H1 (cell line): Measurements from ENCODE around the gene LRRC23. TPM values are rescaled to one million over a fixed set of nuclear protein-coding genes. Genes with fewer than 3 reads are reported as not detected.

Experiments used
- CTCF ChIA-PET: fragments of 300-600 bp; sonication (Branson Sonifier 250); formaldehyde crosslinking; loops from one replicate; lab custom pipeline; 2021; ENCODE audit not compliant: partially characterized antibody; lab: Charles Lee
- POLR2A ChIA-PET: fragments of 300-600 bp; sonication (Branson Sonifier 250); formaldehyde crosslinking; loops from one replicate; lab custom pipeline; 2021; ENCODE audit warnings: inconsistent platforms; ENCODE audit not compliant: partially characterized antibody; lab: Charles Lee
- DNase-seq, 2 experiments: peaks; one replicate each; pipeline versions ENCODE4 v3.0.0 to v3.0.0-alpha.2; 2010 to 2022; ENCODE audit warnings: low spot score in 2 of 2, low read depth in 1 of 2, mixed read lengths in 1 of 2
- FAIRE-seq: peaks from 2 replicates; lab custom pipeline; 2011; peaks lifted over from hg19 to GRCh38; lab: Jason Lieb, UNC
- H2AFZ ChIP-seq: 2 replicates; pipeline ENCODE4 v1.8.1; 2012; ENCODE audit warnings: low read length, inconsistent platforms
- H2AK5ac ChIP-seq: 2 replicates; pipeline ENCODE4 v1.6.1; 2013; ENCODE audit warnings: low read depth, low read length
- H2BK120ac ChIP-seq: replicated peaks from 2 replicates; pipeline ENCODE3; 2013; ENCODE audit warnings: low read depth, low read length, inconsistent platforms
- H2BK12ac ChIP-seq: 2 replicates; pipeline ENCODE4 v1.6.1; 2013; ENCODE audit warnings: low read depth, low read length
- H2BK15ac ChIP-seq: 2 replicates; pipeline ENCODE4 v1.6.1; 2013; ENCODE audit warnings: low read length
- H2BK20ac ChIP-seq: 2 replicates; pipeline ENCODE4 v1.6.1; 2013; ENCODE audit warnings: low read length
- H2BK5ac ChIP-seq: 2 replicates; pipeline ENCODE4 v1.6.1; 2013; ENCODE audit warnings: low read depth, low read length
- H3K14ac ChIP-seq: 2 replicates; pipeline ENCODE4 v1.6.1; 2013; ENCODE audit warnings: inconsistent platforms; ENCODE audit not compliant: insufficient read length
- H3K18ac ChIP-seq: 2 replicates; pipeline ENCODE4 v1.6.1; 2013; ENCODE audit warnings: low read length; ENCODE audit errors: extremely low read depth
- H3K23ac ChIP-seq: 2 replicates; pipeline ENCODE4 v1.6.1; 2013; ENCODE audit warnings: inconsistent platforms; ENCODE audit not compliant: insufficient read length
- H3K23me2 ChIP-seq: 2 replicates; pipeline ENCODE4 v1.6.1; 2013; ENCODE audit warnings: low read depth, low read length
- H3K27ac ChIP-seq: 2 replicates; pipeline ENCODE4 v1.6.1; 2011; ENCODE audit warnings: low read depth, low read length, inconsistent platforms
- H3K27me3 ChIP-seq, 4 experiments: replicated peaks in 1 of 4; 1 replicate in 1 of 4; 2 replicates in 3 of 4; pipeline versions ENCODE4 v1.6.1 to v1.8.1; 2011 to 2013; ENCODE audit warnings: low read length in 3 of 4, mild to moderate bottlenecking in 3 of 4, inconsistent platforms in 2 of 4, mixed read lengths in 2 of 4, moderate library complexity in 1 of 4; ENCODE audit not compliant: control insufficient read depth in 3 of 4, insufficient read depth in 3 of 4; ENCODE audit errors: extremely low read depth in 1 of 4
- H3K36me3 ChIP-seq, 4 experiments: 2 replicates each; pipeline versions ENCODE4 v1.6.1 to v1.8.1; 2011 to 2013; ENCODE audit warnings: mild to moderate bottlenecking in 4 of 4, low read length in 3 of 4, moderate library complexity in 2 of 4, control low read depth in 1 of 4, inconsistent platforms in 1 of 4; ENCODE audit not compliant: insufficient read depth in 4 of 4, control insufficient read depth in 2 of 4
- H3K4ac ChIP-seq: replicated peaks from 2 replicates; pipeline ENCODE3; 2013; ENCODE audit warnings: low read length, low read depth, mixed read lengths, inconsistent platforms; ENCODE audit not compliant: insufficient read length
- H3K4me1 ChIP-seq, 4 experiments: replicated peaks in 1 of 4; 1 replicate in 1 of 4; 2 replicates in 3 of 4; pipeline versions ENCODE4 v1.6.1 to v1.8.1; 2011 to 2013; ENCODE audit warnings: low read length in 3 of 4, inconsistent platforms in 2 of 4, mixed read lengths in 1 of 4; ENCODE audit not compliant: insufficient read depth in 4 of 4, control insufficient read depth in 3 of 4
- H3K4me2 ChIP-seq, 2 experiments: 2 replicates each; pipeline versions ENCODE4 v1.6.1 to v1.8.1; 2011 to 2013; ENCODE audit warnings: low read depth in 2 of 2, low read length in 2 of 2, control low read depth in 1 of 2, inconsistent platforms in 1 of 2, mild to moderate bottlenecking in 1 of 2; ENCODE audit not compliant: insufficient read depth in 1 of 2
- H3K4me3 ChIP-seq, 4 experiments: fragments of 200-600, 300-600 bp in 1 of 4; sonication (generic), shearing (Covaris generic), sonication (Bioruptor Twin) in 1 of 4; 2 replicates each; pipeline versions ENCODE4 v1.5.1 to v1.8.1; 2011 to 2016; ENCODE audit warnings: low read length in 4 of 4, low read depth in 3 of 4, control low read depth in 2 of 4, inconsistent platforms in 2 of 4, mild to moderate bottlenecking in 2 of 4, mixed read lengths in 1 of 4, moderate library complexity in 1 of 4; ENCODE audit not compliant: insufficient read depth in 2 of 4; ENCODE audit errors: extremely low read depth in 1 of 4
- H3K56ac ChIP-seq: replicated peaks from 2 replicates; pipeline ENCODE3; 2013; ENCODE audit warnings: low read depth, mild to moderate bottlenecking, mixed read lengths, low read length, inconsistent platforms; ENCODE audit not compliant: insufficient read length
- H3K79me1 ChIP-seq: 2 replicates; pipeline ENCODE4 v1.6.1; 2013; ENCODE audit warnings: low read depth, low read length, control low read depth
- H3K79me2 ChIP-seq, 2 experiments: 2 replicates each; pipeline versions ENCODE4 v1.6.1 to v1.8.1; 2012 to 2013; ENCODE audit warnings: low read length in 2 of 2, mild to moderate bottlenecking in 2 of 2, inconsistent platforms in 1 of 2; ENCODE audit not compliant: insufficient read depth in 2 of 2, control insufficient read depth in 1 of 2
- H3K9ac ChIP-seq, 4 experiments: replicated peaks in 1 of 4; 1 replicate in 1 of 4; 2 replicates in 3 of 4; pipeline versions ENCODE4 v1.6.1 to v1.8.1; 2011 to 2013; ENCODE audit warnings: low read depth in 3 of 4, low read length in 3 of 4, control low read depth in 2 of 4, mild to moderate bottlenecking in 2 of 4, moderate library complexity in 2 of 4, inconsistent platforms in 1 of 4; ENCODE audit errors: extremely low read depth in 1 of 4
- H3K9me3 ChIP-seq, 2 experiments: 2 replicates each; pipeline versions ENCODE4 v1.6.1 to v1.8.1; 2012 to 2013; ENCODE audit warnings: mild to moderate bottlenecking in 2 of 2, moderate library complexity in 2 of 2, control low read depth in 1 of 2, inconsistent platforms in 1 of 2, low read depth in 1 of 2, low read length in 1 of 2, mixed read lengths in 1 of 2; ENCODE audit not compliant: insufficient read depth in 2 of 2
- H4K20me1 ChIP-seq, 2 experiments: replicated peaks in 1 of 2; 2 replicates each; pipeline versions ENCODE3 to v1.8.1; 2011 to 2013; ENCODE audit warnings: inconsistent platforms in 2 of 2, low read length in 2 of 2, mild to moderate bottlenecking in 1 of 2; ENCODE audit not compliant: insufficient read depth in 2 of 2, control insufficient read depth in 1 of 2
- H4K5ac ChIP-seq: 2 replicates; pipeline ENCODE4 v1.6.1; 2013; ENCODE audit warnings: low read length, low read depth, mixed read lengths, inconsistent platforms; ENCODE audit not compliant: insufficient read length
- H4K8ac ChIP-seq: 2 replicates; pipeline ENCODE4 v1.8.0; 2013; ENCODE audit warnings: mild to moderate bottlenecking, moderate library complexity, low read length, inconsistent platforms; ENCODE audit not compliant: insufficient read depth; ENCODE audit errors: extremely low read depth
- H4K91ac ChIP-seq: replicated peaks from 2 replicates; pipeline ENCODE3; 2013; ENCODE audit warnings: low read length, mixed read lengths, inconsistent platforms; ENCODE audit not compliant: insufficient read length
- CEBPB ChIP-seq: IDR thresholded peaks from 2 replicates; pipeline ENCODE4 v1.6.1; 2012; ENCODE audit warnings: low read depth, low read length
- CHD1 ChIP-seq: IDR thresholded peaks from 2 replicates; pipeline ENCODE4 v1.6.1; 2012; ENCODE audit warnings: low read depth, low read length, improper control_type of control experiment
- GABPA ChIP-seq: IDR thresholded peaks from 2 replicates; pipeline ENCODE4 v1.6.1; 2011; ENCODE audit warnings: mild to moderate bottlenecking, low read length, moderate library complexity, borderline replicate concordance; ENCODE audit not compliant: insufficient read depth
- GTF2F1 ChIP-seq: IDR thresholded peaks from 2 replicates; pipeline ENCODE4 v1.6.1; 2012; ENCODE audit warnings: low read depth, low read length, improper control_type of control experiment, borderline replicate concordance
- JUN ChIP-seq: IDR thresholded peaks from 2 replicates; pipeline ENCODE4 v1.6.1; 2011; ENCODE audit warnings: low read depth, mild to moderate bottlenecking, improper control_type of control experiment, low read length
- KDM1A ChIP-seq: fragments of 200-600, 300-600 bp; sonication (generic); IDR thresholded peaks from 2 replicates; pipeline ENCODE4 v1.7.1; 2016; ENCODE audit warnings: mild to moderate bottlenecking, low read length, borderline replicate concordance
- NRF1 ChIP-seq: IDR thresholded peaks from 2 replicates; pipeline ENCODE4 v1.6.1; 2011; ENCODE audit warnings: mild to moderate bottlenecking, low read depth, low read length, improper control_type of control experiment
- POLR2AphosphoS5 ChIP-seq: IDR thresholded peaks from 2 replicates; pipeline ENCODE4 v1.6.1; 2011; ENCODE audit warnings: low read depth, low read length
- SP4 ChIP-seq: IDR thresholded peaks from 2 replicates; pipeline ENCODE4 v1.6.1; 2012; ENCODE audit warnings: low read length, inconsistent platforms
- WGBS, 2 experiments: shearing (Covaris generic) in 1 of 2; methylation state at CpG; one replicate each; pipeline versions ENCODE4 v1.1.6 to v1.1.7; 2013 to 2015; ENCODE audit warnings: low lambda C conversion rate in 2 of 2, mixed read lengths in 2 of 2, inconsistent platforms in 1 of 2, low coverage in 1 of 2, missing lambda C conversion rate in 1 of 2; ENCODE audit not compliant: insufficient replicate concordance in 2 of 2, insufficient coverage in 1 of 2, insufficient read length in 1 of 2; ENCODE audit errors: extremely low coverage in 1 of 2, missing lambda C conversion rate in 1 of 2; 5-methylcytosine and 5-hydroxymethylcytosine counted together
- polyA plus RNA-seq, 7 experiments: library from polyadenylated mRNA; depleted of rRNA in 3 of 7; stranded (reverse) in 5 of 7; unstranded in 2 of 7; fragments of >200 nt in 5 of 7; fragments of 200-250 nt in 2 of 7; gene quantifications; 1 replicate in 5 of 7; 2 replicates in 1 of 7; 4 replicates in 1 of 7; pipeline versions ENCODE4 v1.2.1 to v1.2.3, GENCODE V29; 2011 to 2013; ENCODE audit warnings: missing spikeins in 2 of 7, mixed read lengths in 2 of 7
- total RNA-seq: library from RNA; stranded (reverse); fragmentation: NEBNext Ultra II Directional; extraction: Animal tissue kit (Norgen Biotek cat#: 25700); gene quantifications from 2 replicates; pipeline ENCODE4 v1.2.1, GENCODE V29; 2021
- TF ChIP-seq, protein P1 (sequence below): IDR thresholded peaks from 2 replicates; pipeline ENCODE4 v1.6.1; 2011; ENCODE audit warnings: low read length, improper control_type of control experiment

LRRC23 gene
- total and polyA plus RNA-seq, 2 of the 8 experiments (the other 6 are each of a cell fraction or from before 2014, with no cell fraction given), result 2.5 to 3.6 TPM

DNA sequence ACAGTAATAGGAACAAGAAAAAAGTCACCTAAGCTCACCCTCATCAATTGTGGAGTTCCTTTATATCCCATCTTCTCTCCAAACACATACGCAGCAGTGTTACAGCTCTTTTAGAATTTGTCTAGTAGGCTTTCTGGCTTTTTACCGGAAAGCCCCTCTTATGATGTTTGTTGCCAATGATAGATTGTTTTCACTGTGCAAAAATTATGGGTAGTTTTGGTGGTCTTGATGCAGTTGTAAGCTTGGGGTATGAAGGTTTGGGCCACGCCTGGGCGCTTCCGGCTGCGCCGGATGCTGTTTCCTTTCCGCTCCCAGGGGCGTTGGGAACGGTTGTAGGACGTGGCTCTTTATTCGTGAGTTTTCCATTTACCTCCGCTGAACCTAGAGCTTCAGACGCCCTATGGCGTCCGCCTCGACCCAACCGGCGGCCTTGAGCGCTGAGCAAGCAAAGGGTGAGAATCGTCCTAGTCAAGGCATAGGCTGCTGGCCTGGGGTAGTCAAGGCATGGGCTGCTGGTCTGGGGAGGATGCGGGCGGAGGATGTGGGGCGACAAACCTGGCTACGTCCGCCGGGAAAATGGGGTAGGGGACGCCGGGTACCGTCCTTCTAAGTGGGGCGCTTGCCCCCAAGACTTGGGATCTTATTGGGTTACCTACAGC is 39.2 kb downstream of the LRRC23 start, which contains the start of the genes C12orf57 and RNU7-1:
C12orf57 (plus strand) TSS at position 301 of the 659 bp plus-strand sequence; CDS start at position 401, 100 bp downstream.
RNU7-1 (plus strand) TSS at position 95 of the 659 bp plus-strand sequence.
- Histone ChIP-seq H2BK12ac (peak within 1 kb of the TSS; percentile 93), H2BK5ac (peak within 1 kb of the TSS; percentile 99), H3K79me1 (no peaks in the 10 kb centered on the region; the same call in 1 of the 2 replicates), H3K79me2 (no peaks in the 10 kb centered on the region; a peak in 1 of 4 replicates), H3K4me2 (peak within 1 kb of the TSS; percentile 56 to 92), H2BK120ac (peak within 1 kb of the TSS; percentile 62), H3K14ac (no peak within 1 kb of the TSS), H3K4me3 (peak within 1 kb of the TSS; percentile 57 to 91 (median 83)), H3K27me3 (no peaks in the 10 kb centered on the region), H3K36me3 (peaks cover 6 to 13% (median 9%) of the 10 kb centered on the region in 4 experiments; a peak in 7 of 8 replicates), H4K91ac (peak within 1 kb of the TSS; percentile 100), H3K23ac (no peak within 1 kb of the TSS), H3K18ac (peak within 1 kb of the TSS; percentile 99), H3K56ac (peak within 1 kb of the TSS; percentile 97), H3K4me1 (peaks cover 6 to 20% (median 15%) of the 10 kb centered on the region in 4 experiments), H4K5ac (peak within 1 kb of the TSS; percentile 93), H2BK20ac (0 out of 2 replicates have a peak within 1 kb of the TSS, but pooled peaks have one; percentile 66), H3K23me2 (peaks cover 11% of the 10 kb centered on the region), H2BK15ac (peak within 1 kb of the TSS; percentile 100; the same call in 1 of the 2 replicates), H3K9ac (peak within 1 kb of the TSS; percentile 76 to 91 (median 86)), H2AK5ac (peak within 1 kb of the TSS; percentile 53; the same call in 1 of the 2 replicates), H3K4ac (peak within 1 kb of the TSS; percentile 100), H2AFZ (no peak within 1 kb of the TSS), H4K20me1 (peaks cover 2 to 5% of the 10 kb centered on the region in 2 experiments), H4K8ac (peak within 1 kb of the TSS; percentile 96), H3K27ac (peak within 1 kb of the TSS; percentile 90), H3K9me3 (no peaks in the 10 kb centered on the region)
- DNase-seq (peak in 1 of 2 experiments; percentile 91), FAIRE-seq (no peak)
- WGBS, 2 experiments, result 1% methylated on average over 31 of the region's 31 CpGs; no CpG with 5 or more reads in 1 of the 2 experiments
- ChIA-PET POLR2A (interaction anchor here (0.6 to 44.0 kb wide), 64 partner anchors 8 to 696 kb away, joined by 3 to 1596 read pairs (median 4); partner anchors contain the start of genes ATN1, C1R, C1RL and CDCA3), CTCF (interaction anchor here (1.0 to 20.2 kb wide), 20 partner anchors 9 to 247 kb away, joined by 3 to 277 read pairs (median 5); partner anchors contain the start of genes ATN1, C1RL, SPSB2 and TPI1)
- TF ChIP-seq CHD1, result no peak
- TF ChIP-seq NRF1, result 0 out of 2 replicates have a peak, but pooled peaks have one; percentile 14
- no peak for TF ChIP-seq JUN
- peak; percentile 94; the same call in 1 of the 2 replicates for TF ChIP-seq SP4
- TF ChIP-seq GABPA, result peak; percentile 57; the same call in 1 of the 2 replicates
- TF ChIP-seq KDM1A, result no peak
- TF ChIP-seq CEBPB, result no peak
- TF ChIP-seq GTF2F1, result peak; percentile 100
- TF ChIP-seq, protein P1, sequence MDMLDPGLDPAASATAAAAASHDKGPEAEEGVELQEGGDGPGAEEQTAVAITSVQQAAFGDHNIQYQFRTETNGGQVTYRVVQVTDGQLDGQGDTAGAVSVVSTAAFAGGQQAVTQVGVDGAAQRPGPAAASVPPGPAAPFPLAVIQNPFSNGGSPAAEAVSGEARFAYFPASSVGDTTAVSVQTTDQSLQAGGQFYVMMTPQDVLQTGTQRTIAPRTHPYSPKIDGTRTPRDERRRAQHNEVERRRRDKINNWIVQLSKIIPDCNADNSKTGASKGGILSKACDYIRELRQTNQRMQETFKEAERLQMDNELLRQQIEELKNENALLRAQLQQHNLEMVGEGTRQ, result no peak
- peak; percentile 92 for TF ChIP-seq POLR2AphosphoS5
